Measurements from ENCODE around the gene HRH2. TPM values are rescaled to one million over a fixed set of nuclear protein-coding genes. Genes with fewer than 3 reads are reported as not detected.
"Not testable (repeated sequence)": the region's sequence is repeated elsewhere in the genome, so short reads cannot be mapped to it uniquely, and the experiment has no call there.

The HRH2 gene
- total and polyA plus RNA-seq, 4 donors, result 2.6 to 3.9 (median 3.5) TPM

GRCh38 chr5:175640106-175640775 is 17.6 kb upstream of the HRH2 start:
- Histone ChIP-seq H3K27me3 (ENCODE audit: control insufficient read depth, insufficient read depth, low read length) (no peaks in the 10 kb centered on the region), H3K4me1 (ENCODE audit: control insufficient read depth, insufficient read depth, low read length) (peaks cover 8% of the 10 kb centered on the region), H3K9me3 (ENCODE audit: control insufficient read depth, insufficient read depth, low read length) (no peaks in the 10 kb centered on the region), H3K4me3 (ENCODE audit: low read depth, low read length) (no peak overlapping the region), H3K27ac (ENCODE audit: low read depth, low read length) (no peak overlapping the region), H3K36me3 (ENCODE audit: control insufficient read depth, insufficient read depth, low read length) (no peaks in the 10 kb centered on the region)
- 51% methylated on average over 8 of the region's 9 CpGs for WGBS (ENCODE audit: insufficient coverage)
- no peak for DNase-seq (ENCODE audit: low read depth in 4 of 6, low spot score in 6 of 6)

GRCh38 chr5:175642998-175643397 is 14.9 kb upstream of the HRH2 start:
- Histone ChIP-seq H3K4me1 (ENCODE audit: control insufficient read depth, insufficient read depth, low read length) (peaks cover 8% of the 10 kb centered on the region), H3K27me3 (ENCODE audit: control insufficient read depth, insufficient read depth, low read length) (no peaks in the 10 kb centered on the region), H3K27ac (ENCODE audit: low read depth, low read length) (no peak overlapping the region), H3K4me3 (ENCODE audit: low read depth, low read length) (no peak overlapping the region), H3K36me3 (ENCODE audit: control insufficient read depth, insufficient read depth, low read length) (no peaks in the 10 kb centered on the region), H3K9me3 (ENCODE audit: control insufficient read depth, insufficient read depth, low read length) (no peaks in the 10 kb centered on the region)
- no peak for DNase-seq (ENCODE audit: low read depth in 4 of 6, low spot score in 6 of 6)
- 73% methylated on average over 2 of the region's 4 CpGs for WGBS (ENCODE audit: insufficient coverage)

GRCh38 chr5:175646251-175646650 is 11.6 kb upstream of the HRH2 start:
- Histone ChIP-seq H3K4me1 (ENCODE audit: control insufficient read depth, insufficient read depth, low read length) (no peaks in the 10 kb centered on the region), H3K9me3 (ENCODE audit: control insufficient read depth, insufficient read depth, low read length) (peaks cover 6% of the 10 kb centered on the region), H3K4me3 (ENCODE audit: low read depth, low read length) (no peak overlapping the region), H3K27me3 (ENCODE audit: control insufficient read depth, insufficient read depth, low read length) (no peaks in the 10 kb centered on the region), H3K27ac (ENCODE audit: low read depth, low read length) (no peak overlapping the region), H3K36me3 (ENCODE audit: control insufficient read depth, insufficient read depth, low read length) (no peaks in the 10 kb centered on the region)
- 100% methylated on average over 1 of the region's 3 CpGs for WGBS (ENCODE audit: insufficient coverage)
- no peak for DNase-seq (ENCODE audit: low read depth in 4 of 6, low spot score in 6 of 6)

DNA sequence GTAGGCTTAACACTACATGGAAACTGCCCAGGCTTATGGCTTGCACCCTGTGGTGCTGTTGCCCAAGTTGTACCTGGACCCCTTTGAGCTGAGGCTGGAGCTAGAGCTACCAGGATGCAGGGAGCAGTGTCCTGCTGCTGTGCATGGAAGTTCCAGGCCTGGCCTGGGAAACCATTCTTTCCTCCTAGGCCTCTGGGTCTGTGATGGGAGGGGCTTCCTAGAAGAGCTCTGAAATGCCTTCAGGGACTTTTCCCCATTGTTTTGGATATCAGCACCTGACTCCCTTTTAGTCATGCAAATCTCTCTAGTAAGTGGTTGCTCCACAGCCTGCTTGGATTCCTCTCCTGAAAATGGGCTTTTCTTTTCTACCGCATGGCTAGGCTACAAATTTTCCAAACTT is 7.9 kb upstream of the HRH2 start:
- Histone ChIP-seq H3K4me3 (ENCODE audit: low read depth, low read length) (no peak overlapping the region), H3K27me3 (ENCODE audit: control insufficient read depth, insufficient read depth, low read length) (no peaks in the 10 kb centered on the region), H3K27ac (ENCODE audit: low read depth, low read length) (no peak overlapping the region), H3K36me3 (ENCODE audit: control insufficient read depth, insufficient read depth, low read length) (no peaks in the 10 kb centered on the region), H3K4me1 (ENCODE audit: control insufficient read depth, insufficient read depth, low read length) (no peaks in the 10 kb centered on the region), H3K9me3 (ENCODE audit: control insufficient read depth, insufficient read depth, low read length) (peaks cover 6% of the 10 kb centered on the region)
- DNase-seq (ENCODE audit: low read depth in 4 of 6, low spot score in 6 of 6), result no peak
- WGBS (ENCODE audit: insufficient coverage), result 83% methylated on average over 1 of the region's 1 CpG

GRCh38 chr5:175650430-175651205 is 7.3 kb upstream of the HRH2 start:
- H3K4me1 ChIP-seq (ENCODE audit: control insufficient read depth, insufficient read depth, low read length); H3K4me3 ChIP-seq (ENCODE audit: low read depth, low read length); H3K9me3 ChIP-seq (ENCODE audit: control insufficient read depth, insufficient read depth, low read length); H3K27ac ChIP-seq (ENCODE audit: low read depth, low read length); H3K36me3 ChIP-seq (ENCODE audit: control insufficient read depth, insufficient read depth, low read length); H3K27me3 ChIP-seq (ENCODE audit: control insufficient read depth, insufficient read depth, low read length); DNase-seq (ENCODE audit: low read depth in 4 of 6, low spot score in 6 of 6): not testable (repeated sequence)

- Histone ChIP-seq H3K9me3 (ENCODE audit: control insufficient read depth, insufficient read depth, low read length) (peaks cover 6% of the 10 kb centered on the region), H3K27ac (ENCODE audit: low read depth, low read length) (no peak overlapping the region), H3K4me1 (ENCODE audit: control insufficient read depth, insufficient read depth, low read length) (peaks cover 5% of the 10 kb centered on the region), H3K4me3 (ENCODE audit: low read depth, low read length) (no peak overlapping the region), H3K36me3 (ENCODE audit: control insufficient read depth, insufficient read depth, low read length) (no peaks in the 10 kb centered on the region), H3K27me3 (ENCODE audit: control insufficient read depth, insufficient read depth, low read length) (peaks cover 3% of the 10 kb centered on the region)
- WGBS (ENCODE audit: insufficient coverage), result 90% methylated on average over 10 of the region's 11 CpGs
- no peak for DNase-seq (ENCODE audit: low read depth in 4 of 6, low spot score in 6 of 6)
Observed at GRCh38 chr5:175652741-175653663, 4.9 kb upstream of the HRH2 start.

DNA sequence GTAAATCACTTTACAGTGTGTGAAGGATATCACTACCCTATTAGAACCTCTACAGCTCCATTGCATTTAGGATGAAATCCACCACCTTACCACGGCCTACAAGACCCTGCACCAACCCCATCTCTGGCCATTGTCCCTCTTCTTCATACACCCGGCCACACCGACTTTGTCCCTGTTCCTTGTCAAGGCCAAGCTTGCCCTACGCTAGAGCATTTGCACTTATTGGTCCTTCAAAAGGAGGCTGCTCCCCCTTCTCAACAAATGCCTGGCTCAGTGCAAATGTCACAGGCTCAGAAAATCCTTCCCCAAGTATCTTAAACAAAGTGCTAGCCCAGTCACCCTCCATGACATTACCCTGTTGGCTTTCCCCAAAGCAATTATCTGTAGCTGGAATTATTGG is 4.1 kb upstream of the HRH2 start:
- H3K4me3 ChIP-seq (ENCODE audit: low read depth, low read length), result no peak overlapping the region
- H3K36me3 ChIP-seq (ENCODE audit: control insufficient read depth, insufficient read depth, low read length), result no peaks in the 10 kb centered on the region
- 95% methylated on average over 4 of the region's 4 CpGs for WGBS (ENCODE audit: insufficient coverage)
- H3K27ac ChIP-seq (ENCODE audit: low read depth, low read length), result no peak overlapping the region
- peaks cover 6% of the 10 kb centered on the region for H3K9me3 ChIP-seq (ENCODE audit: control insufficient read depth, insufficient read depth, low read length)
- H3K27me3 ChIP-seq (ENCODE audit: control insufficient read depth, insufficient read depth, low read length), result peaks cover 9% of the 10 kb centered on the region
- peaks cover 12% of the 10 kb centered on the region for H3K4me1 ChIP-seq (ENCODE audit: control insufficient read depth, insufficient read depth, low read length)
- no peak for DNase-seq (ENCODE audit: low read depth in 4 of 6, low spot score in 6 of 6)

- H3K4me3 ChIP-seq (ENCODE audit: low read depth, low read length), result no peak overlapping the region
- H3K27ac ChIP-seq (ENCODE audit: low read depth, low read length), result no peak overlapping the region
- WGBS (ENCODE audit: insufficient coverage), result 92% methylated on average over 6 of the region's 7 CpGs
- peaks cover 14% of the 10 kb centered on the region for H3K4me1 ChIP-seq (ENCODE audit: control insufficient read depth, insufficient read depth, low read length)
- H3K9me3 ChIP-seq (ENCODE audit: control insufficient read depth, insufficient read depth, low read length), result peaks cover 6% of the 10 kb centered on the region
- no peaks in the 10 kb centered on the region for H3K36me3 ChIP-seq (ENCODE audit: control insufficient read depth, insufficient read depth, low read length)
- DNase-seq (ENCODE audit: low read depth in 4 of 6, low spot score in 6 of 6), result no peak
- peaks cover 12% of the 10 kb centered on the region for H3K27me3 ChIP-seq (ENCODE audit: control insufficient read depth, insufficient read depth, low read length)
Observed at GRCh38 chr5:175654339-175654738, 3.5 kb upstream of the HRH2 start.

GRCh38 chr5:175654807-175655206 is 3.1 kb upstream of the HRH2 start:
- H3K4me1 ChIP-seq (ENCODE audit: control insufficient read depth, insufficient read depth, low read length), result peaks cover 14% of the 10 kb centered on the region
- peaks cover 12% of the 10 kb centered on the region for H3K27me3 ChIP-seq (ENCODE audit: control insufficient read depth, insufficient read depth, low read length)
- no peaks in the 10 kb centered on the region for H3K36me3 ChIP-seq (ENCODE audit: control insufficient read depth, insufficient read depth, low read length)
- no peak overlapping the region for H3K27ac ChIP-seq (ENCODE audit: low read depth, low read length)
- H3K4me3 ChIP-seq (ENCODE audit: low read depth, low read length), result no peak overlapping the region
- no peak for DNase-seq (ENCODE audit: low read depth in 4 of 6, low spot score in 6 of 6)
- WGBS (ENCODE audit: insufficient coverage), result 81% methylated on average over 8 of the region's 8 CpGs
- H3K9me3 ChIP-seq (ENCODE audit: control insufficient read depth, insufficient read depth, low read length), result peaks cover 2% of the 10 kb centered on the region
